Measurements from ENCODE around the gene WNT6.

The WNT6 gene

GRCh38 chr2:218885981-218886947 is 26.7 kb downstream of the WNT6 start:
- H3K27me3 ChIP-seq (ENCODE audit: insufficient read depth, low read length): peaks cover 40% of the 10 kb centered on the region
- no peak overlapping the region for H3K4me3 ChIP-seq (ENCODE audit: low read depth, low read length)
- no peak overlapping the region for H3K27ac ChIP-seq (ENCODE audit: low read depth, low read length)
- H3K36me3 ChIP-seq (ENCODE audit: insufficient read depth, low read length): no peaks in the 10 kb centered on the region
- H2AFZ ChIP-seq (ENCODE audit: low read length, unreplicated experiment): no peak overlapping the region
- no peaks in the 10 kb centered on the region for H3K4me1 ChIP-seq (ENCODE audit: control insufficient read depth, insufficient read depth, low read length, unreplicated experiment)
- H3K79me2 ChIP-seq (ENCODE audit: control insufficient read depth, insufficient read depth, low read length, unreplicated experiment): no peaks in the 10 kb centered on the region

GRCh38 chr2:218887079-218887478 is 27.5 kb downstream of the WNT6 start:
- Histone ChIP-seq H3K27me3 (ENCODE audit: insufficient read depth, low read length) (peaks cover 39% of the 10 kb centered on the region), H2AFZ (ENCODE audit: low read length, unreplicated experiment) (no peak overlapping the region), H3K4me1 (ENCODE audit: control insufficient read depth, insufficient read depth, low read length, unreplicated experiment) (no peaks in the 10 kb centered on the region), H3K79me2 (ENCODE audit: control insufficient read depth, insufficient read depth, low read length, unreplicated experiment) (no peaks in the 10 kb centered on the region), H3K27ac (ENCODE audit: low read depth, low read length) (no peak overlapping the region), H3K36me3 (ENCODE audit: insufficient read depth, low read length) (no peaks in the 10 kb centered on the region), H3K4me3 (ENCODE audit: low read depth, low read length) (no peak overlapping the region)

GRCh38 chr2:218888341-218888740 is 28.7 kb downstream of the WNT6 start:
- H3K4me1 ChIP-seq (ENCODE audit: control insufficient read depth, insufficient read depth, low read length, unreplicated experiment): no peaks in the 10 kb centered on the region
- peaks cover 35% of the 10 kb centered on the region for H3K27me3 ChIP-seq (ENCODE audit: insufficient read depth, low read length)
- no peak overlapping the region for H3K4me3 ChIP-seq (ENCODE audit: low read depth, low read length)
- H3K27ac ChIP-seq (ENCODE audit: low read depth, low read length): no peak overlapping the region
- no peaks in the 10 kb centered on the region for H3K36me3 ChIP-seq (ENCODE audit: insufficient read depth, low read length)
- H2AFZ ChIP-seq (ENCODE audit: low read length, unreplicated experiment): no peak overlapping the region
- no peaks in the 10 kb centered on the region for H3K79me2 ChIP-seq (ENCODE audit: control insufficient read depth, insufficient read depth, low read length, unreplicated experiment)

- H3K27ac ChIP-seq (ENCODE audit: low read depth, low read length): no peak overlapping the region
- H3K79me2 ChIP-seq (ENCODE audit: control insufficient read depth, insufficient read depth, low read length, unreplicated experiment): no peaks in the 10 kb centered on the region
- no peak overlapping the region for H2AFZ ChIP-seq (ENCODE audit: low read length, unreplicated experiment)
- H3K27me3 ChIP-seq (ENCODE audit: insufficient read depth, low read length): peaks cover 37% of the 10 kb centered on the region
- H3K36me3 ChIP-seq (ENCODE audit: insufficient read depth, low read length): no peaks in the 10 kb centered on the region
- no peaks in the 10 kb centered on the region for H3K4me1 ChIP-seq (ENCODE audit: control insufficient read depth, insufficient read depth, low read length, unreplicated experiment)
- H3K4me3 ChIP-seq (ENCODE audit: low read depth, low read length): no peak overlapping the region
Measured at GRCh38 chr2:218889937-218890336, 30.3 kb downstream of the WNT6 start.

- no peak overlapping the region for H3K4me3 ChIP-seq (ENCODE audit: low read depth, low read length)
- no peaks in the 10 kb centered on the region for H3K4me1 ChIP-seq (ENCODE audit: control insufficient read depth, insufficient read depth, low read length, unreplicated experiment)
- H3K79me2 ChIP-seq (ENCODE audit: control insufficient read depth, insufficient read depth, low read length, unreplicated experiment): no peaks in the 10 kb centered on the region
- H2AFZ ChIP-seq (ENCODE audit: low read length, unreplicated experiment): no peak overlapping the region
- H3K27ac ChIP-seq (ENCODE audit: low read depth, low read length): no peak overlapping the region
- peaks cover 38% of the 10 kb centered on the region for H3K27me3 ChIP-seq (ENCODE audit: insufficient read depth, low read length)
- no peaks in the 10 kb centered on the region for H3K36me3 ChIP-seq (ENCODE audit: insufficient read depth, low read length)
Measured at GRCh38 chr2:218890369-218890768, 30.8 kb downstream of the WNT6 start.

GRCh38 chr2:218891275-218892135 is 31.9 kb downstream of the WNT6 start:
- Histone ChIP-seq H3K4me1 (ENCODE audit: control insufficient read depth, insufficient read depth, low read length, unreplicated experiment) (peaks cover 5% of the 10 kb centered on the region), H3K27ac (ENCODE audit: low read depth, low read length) (no peak overlapping the region), H3K4me3 (ENCODE audit: low read depth, low read length) (no peak overlapping the region), H3K36me3 (ENCODE audit: insufficient read depth, low read length) (no peaks in the 10 kb centered on the region), H2AFZ (ENCODE audit: low read length, unreplicated experiment) (no peak overlapping the region), H3K79me2 (ENCODE audit: control insufficient read depth, insufficient read depth, low read length, unreplicated experiment) (no peaks in the 10 kb centered on the region), H3K27me3 (ENCODE audit: insufficient read depth, low read length) (peaks cover 49% of the 10 kb centered on the region)

- peaks cover 13% of the 10 kb centered on the region for H3K4me1 ChIP-seq (ENCODE audit: control insufficient read depth, insufficient read depth, low read length, unreplicated experiment)
Measured at GRCh38 chr2:218892693-218893348, 33.2 kb downstream of the WNT6 start.

GRCh38 chr2:218893349-218894150 is 33.9 kb downstream of the WNT6 start:
- no peaks in the 10 kb centered on the region for H3K36me3 ChIP-seq (ENCODE audit: insufficient read depth, low read length)
- H3K4me3 ChIP-seq (ENCODE audit: low read depth, low read length): peak overlapping the region; percentile 72
- peaks cover 68% of the 10 kb centered on the region for H3K27me3 ChIP-seq (ENCODE audit: insufficient read depth, low read length)
- peak overlapping the region; percentile 64 for H2AFZ ChIP-seq (ENCODE audit: low read length, unreplicated experiment)
- H3K4me1 ChIP-seq (ENCODE audit: control insufficient read depth, insufficient read depth, low read length, unreplicated experiment): peaks cover 13% of the 10 kb centered on the region
- H3K27ac ChIP-seq (ENCODE audit: low read depth, low read length): no peak overlapping the region
- no peaks in the 10 kb centered on the region for H3K79me2 ChIP-seq (ENCODE audit: control insufficient read depth, insufficient read depth, low read length, unreplicated experiment)

More at GRCh38 chr2:218892693-218893348, 33.2 kb downstream of the WNT6 start:
- Histone ChIP-seq H3K4me3 (ENCODE audit: low read depth, low read length) (peak overlapping the region; percentile 72), H3K27me3 (ENCODE audit: insufficient read depth, low read length) (peaks cover 62% of the 10 kb centered on the region), H3K27ac (ENCODE audit: low read depth, low read length) (no peak overlapping the region), H3K79me2 (ENCODE audit: control insufficient read depth, insufficient read depth, low read length, unreplicated experiment) (no peaks in the 10 kb centered on the region), H2AFZ (ENCODE audit: low read length, unreplicated experiment) (peak overlapping the region; percentile 64), H3K36me3 (ENCODE audit: insufficient read depth, low read length) (no peaks in the 10 kb centered on the region)

- H3K4me1 ChIP-seq (ENCODE audit: control insufficient read depth, insufficient read depth, low read length, unreplicated experiment): peaks cover 13% of the 10 kb centered on the region
- H3K4me3 ChIP-seq (ENCODE audit: low read depth, low read length): no peak overlapping the region
- no peaks in the 10 kb centered on the region for H3K79me2 ChIP-seq (ENCODE audit: control insufficient read depth, insufficient read depth, low read length, unreplicated experiment)
- peaks cover 75% of the 10 kb centered on the region for H3K27me3 ChIP-seq (ENCODE audit: insufficient read depth, low read length)
- no peak overlapping the region for H3K27ac ChIP-seq (ENCODE audit: low read depth, low read length)
- H3K36me3 ChIP-seq (ENCODE audit: insufficient read depth, low read length): no peaks in the 10 kb centered on the region
- no peak overlapping the region for H2AFZ ChIP-seq (ENCODE audit: low read length, unreplicated experiment)
Measured at GRCh38 chr2:218894151-218894879, 34.7 kb downstream of the WNT6 start.
